CD14-positive monocyte (primary cell): Measurements from ENCODE around the gene NSF. TPM values are rescaled to one million over a fixed set of nuclear protein-coding genes. Genes with fewer than 3 reads are reported as not detected.
"Not testable (repeated sequence)": the region's sequence is repeated elsewhere in the genome, so short reads cannot be mapped to it uniquely, and the experiment has no call there.

ENCODE experiments used
- DNase-seq, 3 donors: peaks; one replicate each; pipeline ENCODE4 v3.0.0-alpha.2; 2011 to 2022
- H2AFZ ChIP-seq: 2 replicates; pipeline ENCODE4 v1.6.0; 2012; ENCODE audit warnings: mild to moderate bottlenecking, low read depth, low read length, inconsistent platforms; ENCODE audit not compliant: insufficient read depth, poor library complexity, severe bottlenecking
- H3K27ac ChIP-seq, 2 donors: 1 replicate in 1 of 2; 2 replicates in 1 of 2; pipeline ENCODE4 v1.5.1; 2012 to 2013; ENCODE audit warnings: low read length in 2 of 2, control low read depth in 1 of 2, inconsistent platforms in 1 of 2, low read depth in 1 of 2, mild to moderate bottlenecking in 1 of 2
- H3K27me3 ChIP-seq, 2 donors: one replicate each; pipeline versions ENCODE4 v1.6.0 to v1.6.1; 2011 to 2013; ENCODE audit warnings: low read length in 2 of 2; ENCODE audit not compliant: control insufficient read depth in 2 of 2, insufficient read depth in 2 of 2
- H3K36me3 ChIP-seq, 2 donors: replicated peaks in 1 of 2; 1 replicate in 1 of 2; 2 replicates in 1 of 2; pipeline versions ENCODE4 v1.5.1 to v1.6.1; 2012 to 2013; ENCODE audit warnings: low read length in 2 of 2, control low read depth in 1 of 2, inconsistent platforms in 1 of 2, mild to moderate bottlenecking in 1 of 2; ENCODE audit not compliant: insufficient read depth in 2 of 2, control insufficient read depth in 1 of 2
- H3K4me1 ChIP-seq, 2 donors: 1 replicate in 1 of 2; 2 replicates in 1 of 2; pipeline versions ENCODE4 v1.5.1 to v1.6.1; 2012 to 2013; ENCODE audit warnings: low read length in 2 of 2, control low read depth in 1 of 2, inconsistent platforms in 1 of 2, mild to moderate bottlenecking in 1 of 2, moderate library complexity in 1 of 2; ENCODE audit not compliant: insufficient read depth in 2 of 2, control insufficient read depth in 1 of 2
- H3K4me2 ChIP-seq: replicated peaks from 2 replicates; pipeline ENCODE3; 2012; ENCODE audit warnings: low read length, moderate library complexity, mild to moderate bottlenecking; ENCODE audit not compliant: poor library complexity, severe bottlenecking; ENCODE audit errors: extremely low read depth
- H3K4me3 ChIP-seq, 3 experiments: fragments of 200-600 bp in 1 of 3; sonication (generic) in 1 of 3; replicated peaks in 1 of 3; 1 replicate in 2 of 3; 2 replicates in 1 of 3; pipeline ENCODE4 v1.5.1; 2011 to 2013; ENCODE audit warnings: low read length in 3 of 3, mild to moderate bottlenecking in 3 of 3, control low read depth in 2 of 3, low read depth in 2 of 3, inconsistent platforms in 1 of 3, moderate library complexity in 1 of 3
- H3K79me2 ChIP-seq: 2 replicates; pipeline ENCODE4 v1.6.0; 2012; ENCODE audit warnings: mild to moderate bottlenecking, control low read depth, inconsistent platforms, low read length, moderate library complexity; ENCODE audit not compliant: insufficient read depth
- H3K9ac ChIP-seq: 2 replicates; pipeline ENCODE4 v1.6.0; 2017; ENCODE audit warnings: low read length, mild to moderate bottlenecking; ENCODE audit not compliant: insufficient read depth, poor library complexity, severe bottlenecking
- H3K9me3 ChIP-seq, 2 donors: replicated peaks in 1 of 2; 1 replicate in 1 of 2; 2 replicates in 1 of 2; pipeline versions ENCODE4 v1.5.1 to v1.6.1; 2012 to 2013; ENCODE audit warnings: low read length in 2 of 2, control low read depth in 1 of 2; ENCODE audit not compliant: control insufficient read depth in 1 of 2, insufficient read depth in 1 of 2
- H4K20me1 ChIP-seq: 2 replicates; pipeline ENCODE4 v1.6.0; 2012; ENCODE audit warnings: mild to moderate bottlenecking, low read length, control low read depth, moderate library complexity; ENCODE audit not compliant: insufficient read depth
- H3K27ac Mint-ChIP-seq, 7 donors: one replicate each; pipeline ENCODE4 v1.8.0; 2020; ENCODE audit warnings: mild to moderate bottlenecking in 7 of 7, mixed read lengths in 7 of 7, moderate library complexity in 6 of 7, inconsistent platforms in 2 of 7
- H3K27me3 Mint-ChIP-seq, 3 donors: one replicate each; pipeline ENCODE4 v1.8.0; 2021 to 2022; ENCODE audit warnings: low read depth in 3 of 3, mild to moderate bottlenecking in 3 of 3, mixed read lengths in 3 of 3, moderate library complexity in 3 of 3, inconsistent platforms in 1 of 3
- H3K36me3 Mint-ChIP-seq, 2 donors: one replicate each; pipeline ENCODE4 v1.8.0; 2020; ENCODE audit warnings: mixed read lengths in 2 of 2, inconsistent platforms in 1 of 2, mild to moderate bottlenecking in 1 of 2
- H3K4me1 Mint-ChIP-seq: one replicate; pipeline ENCODE4 v1.8.0; 2020; ENCODE audit warnings: mild to moderate bottlenecking, mixed read lengths
- H3K4me3 Mint-ChIP-seq, 2 donors: one replicate each; pipeline ENCODE4 v1.8.0; 2020; ENCODE audit warnings: mild to moderate bottlenecking in 2 of 2, mixed read lengths in 2 of 2, moderate library complexity in 1 of 2
- H3K9me3 Mint-ChIP-seq, 7 donors: one replicate each; pipeline ENCODE4 v1.8.0; 2020 to 2022; ENCODE audit warnings: mixed read lengths in 7 of 7, mild to moderate bottlenecking in 6 of 7, moderate library complexity in 6 of 7, inconsistent platforms in 2 of 7
- WGBS: methylation state at CpG from one replicate; pipeline ENCODE4 v1.1.5; 2013; ENCODE audit warnings: missing lambda C conversion rate; ENCODE audit not compliant: insufficient coverage; 5-methylcytosine and 5-hydroxymethylcytosine counted together
- intact Hi-C, 2 donors: fragments of 100-400 bp; cut with micrococcal nuclease; formaldehyde crosslinking; loops; one replicate each; pipeline versions ENCODE4 v1.15.0 to v1.15.1; 2023
- polyA plus RNA-seq, 3 donors: library from polyadenylated mRNA; depleted of rRNA in 1 of 3; unstranded in 2 of 3; stranded (reverse) in 1 of 3; fragments of 300-500 nt in 2 of 3; fragments of >200 nt in 1 of 3; fragmentation: Illumina TruSeq in 2 of 3; gene quantifications; 1 replicate in 2 of 3; 2 replicates in 1 of 3; pipeline ENCODE4 v1.2.3, GENCODE V29; 2012 to 2021

Gene NSF
- polyA plus RNA-seq, 3 donors: 22.5 to 63.2 (median 58.0) TPM

DNA sequence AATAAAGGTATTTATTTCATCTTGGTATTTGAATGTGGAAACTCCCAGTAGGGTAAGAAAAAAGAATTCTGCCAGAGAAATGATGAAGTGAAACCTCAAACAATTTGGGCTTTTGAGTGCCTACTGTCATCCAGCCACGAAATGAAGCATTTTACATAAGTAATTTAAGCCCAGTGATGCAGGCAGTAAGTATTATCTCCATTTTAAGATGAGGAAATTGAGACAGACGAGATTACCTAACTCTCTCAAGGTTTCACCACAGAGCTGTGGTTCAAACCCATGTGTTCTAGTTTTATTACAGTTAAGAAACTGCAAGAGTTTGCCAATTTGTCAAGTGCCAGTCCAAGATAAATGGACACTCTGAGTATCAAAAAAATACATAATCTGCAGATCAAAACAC, 24.2 kb upstream of the NSF start:
- H3K27ac ChIP-seq, H4K20me1 ChIP-seq, H3K4me3 ChIP-seq, H3K9me3 ChIP-seq, DNase-seq, H3K27ac Mint-ChIP-seq, H3K27me3 Mint-ChIP-seq, H3K36me3 ChIP-seq, H3K4me1 Mint-ChIP-seq, H3K9me3 Mint-ChIP-seq, H3K36me3 Mint-ChIP-seq, H3K4me2 ChIP-seq, H3K9ac ChIP-seq, H2AFZ ChIP-seq, H3K4me3 Mint-ChIP-seq, H3K4me1 ChIP-seq, intact Hi-C loops, H3K79me2 ChIP-seq, H3K27me3 ChIP-seq: not testable (repeated sequence)
- WGBS: no CpG with 5 or more reads among the region's 2 CpGs

- H3K36me3 ChIP-seq, H3K9ac ChIP-seq, intact Hi-C loops, H3K27me3 ChIP-seq, H3K4me1 ChIP-seq, H3K36me3 Mint-ChIP-seq, H3K4me3 ChIP-seq, H3K79me2 ChIP-seq, H3K4me1 Mint-ChIP-seq, H3K4me3 Mint-ChIP-seq, H3K27ac ChIP-seq, DNase-seq, H3K9me3 ChIP-seq, H4K20me1 ChIP-seq, H3K27ac Mint-ChIP-seq, H2AFZ ChIP-seq, H3K4me2 ChIP-seq, H3K27me3 Mint-ChIP-seq, H3K9me3 Mint-ChIP-seq: not testable (repeated sequence)
- WGBS: no CpG with 5 or more reads among the region's 1 CpG
Measured at GRCh38 chr17:46566980-46567379, 23.5 kb upstream of the NSF start.

GRCh38 chr17:46571796-46572195, 18.7 kb upstream of the NSF start:
- H3K27ac Mint-ChIP-seq, H3K9me3 Mint-ChIP-seq, H2AFZ ChIP-seq, H3K27ac ChIP-seq, H3K4me1 ChIP-seq, H3K9me3 ChIP-seq, H3K4me2 ChIP-seq, H3K36me3 Mint-ChIP-seq, H3K27me3 ChIP-seq, H3K27me3 Mint-ChIP-seq, H3K9ac ChIP-seq, H3K79me2 ChIP-seq, H4K20me1 ChIP-seq, intact Hi-C loops, DNase-seq, H3K4me1 Mint-ChIP-seq, H3K36me3 ChIP-seq, H3K4me3 Mint-ChIP-seq, H3K4me3 ChIP-seq: not testable (repeated sequence)
- WGBS: no CpG with 5 or more reads among the region's 4 CpGs

DNA sequence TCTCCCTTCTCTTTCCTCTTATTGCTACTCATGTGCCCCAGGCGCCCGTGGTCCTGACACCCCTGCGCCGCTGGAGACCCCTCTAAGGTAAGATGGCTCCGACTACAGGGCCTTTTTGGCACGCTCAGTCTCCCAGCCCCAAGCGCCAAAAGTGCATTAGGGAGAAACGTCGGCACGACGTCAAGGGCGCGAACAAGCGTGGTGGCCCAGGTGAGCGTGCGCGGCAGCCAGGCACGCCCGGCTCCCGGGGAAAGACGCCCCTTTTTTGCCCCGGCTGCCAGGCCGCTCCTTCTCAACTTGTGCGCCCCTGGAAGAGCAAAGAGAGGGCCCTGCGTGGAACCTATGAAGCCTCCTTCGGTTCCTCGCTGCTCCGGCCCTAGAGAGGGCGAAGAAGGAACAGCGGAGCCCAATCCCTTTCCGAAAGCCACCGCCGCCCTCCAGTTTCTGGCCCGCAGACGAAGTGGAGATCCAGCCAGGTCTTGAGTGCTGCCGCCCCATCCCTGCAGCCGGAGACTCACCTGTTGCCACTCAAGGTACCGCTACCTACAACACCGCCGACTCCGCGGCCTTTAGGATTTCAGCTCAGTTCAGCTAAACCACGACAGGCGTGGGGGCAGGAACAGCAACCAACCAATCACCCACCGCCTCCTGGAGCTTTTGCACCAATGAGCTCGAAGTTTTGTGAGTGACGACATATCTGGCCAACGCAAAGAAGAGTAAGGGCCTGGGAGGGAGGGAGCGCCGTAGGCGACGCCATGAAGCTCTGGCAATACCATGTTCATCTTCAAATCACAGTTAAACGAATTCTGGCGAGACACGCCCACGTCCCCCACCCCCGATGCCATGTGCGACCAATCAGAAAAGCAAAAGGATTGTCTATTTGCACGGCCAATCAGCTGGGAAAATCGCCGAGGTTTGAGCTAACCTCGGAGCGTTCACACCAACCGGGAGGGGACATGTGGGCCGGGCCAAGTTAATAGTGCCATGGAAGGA, 11.1 kb upstream of the NSF start, which contains the start of gene ARL17A:
Gene ARL17A, minus strand, starts transcription at position 609 of the 993 bp plus-strand sequence. CDS start 3,369 bp downstream, outside the sequence.
- no CpG with 5 or more reads among the region's 65 CpGs for WGBS
- H2AFZ ChIP-seq: peak within 1 kb of the TSS; percentile 46
- H3K9me3 ChIP-seq, H3K4me1 Mint-ChIP-seq, H3K9me3 Mint-ChIP-seq, DNase-seq, H3K36me3 Mint-ChIP-seq, H4K20me1 ChIP-seq, H3K4me1 ChIP-seq, intact Hi-C loops, H3K27me3 Mint-ChIP-seq, H3K4me2 ChIP-seq, H3K36me3 ChIP-seq, H3K9ac ChIP-seq, H3K79me2 ChIP-seq, H3K27me3 ChIP-seq: not testable (repeated sequence)
- peak within 1 kb of the TSS; percentile 26 to 44 for H3K27ac ChIP-seq
- H3K4me3 ChIP-seq: peak within 1 kb of the TSS in 1 of 3 experiments; percentile 20
- Mint-ChIP-seq H3K27ac (peak within 1 kb of the TSS in 2 of 7 donors; percentile 20 to 57), H3K4me3 (peak within 1 kb of the TSS in 1 of 2 donors; percentile 63)
